ENCODE results near the gene BLVRA.
"Not testable (repeated sequence)": the region's sequence is repeated elsewhere in the genome, so short reads cannot be mapped to it uniquely, and the experiment has no call there.

GRCh38 chr7:43775255-43775654, 16.8 kb downstream of the BLVRA start:
- TF ChIP-seq CTCF (IDR thresholded peaks at IDR 0.05 in 8 of 11, conservative IDR thresholded peaks at IDR 0.05 in 3 of 11); POLR2A (IDR thresholded peaks at IDR 0.05): not testable (repeated sequence)

Data from spleen (tissue), 7 donors.